Stimulated activated naive CD8-positive, alpha-beta T cell treated with anti-CD3 and anti-CD28 coated beads, Interleukin-15, Interleukin-2, amounts not matched to agents 100 ng/mL and 50 ng/mL, for 24 hours (primary cell): Measurements from ENCODE around the gene ADK.
"Not testable (repeated sequence)": the region's sequence is repeated elsewhere in the genome, so short reads cannot be mapped to it uniquely, and the experiment has no call there.

Source experiments
- H3K27ac Mint-ChIP-seq: one replicate; pipeline ENCODE4 v1.8.0; 2021; ENCODE audit warnings: mild to moderate bottlenecking, mixed read lengths
- H3K27me3 Mint-ChIP-seq: one replicate; pipeline ENCODE4 v1.8.0; 2021; ENCODE audit warnings: mixed read lengths
- H3K36me3 Mint-ChIP-seq: one replicate; pipeline ENCODE4 v1.8.0; 2021; ENCODE audit warnings: low read depth, mixed read lengths
- H3K4me1 Mint-ChIP-seq: one replicate; pipeline ENCODE4 v1.8.0; 2021; ENCODE audit warnings: low read depth, mixed read lengths
- H3K4me3 Mint-ChIP-seq: one replicate; pipeline ENCODE4 v1.8.0; 2021; ENCODE audit warnings: mild to moderate bottlenecking, mixed read lengths
- H3K9me3 Mint-ChIP-seq: one replicate; pipeline ENCODE4 v1.8.0; 2021; ENCODE audit warnings: mixed read lengths

Gene ADK

DNA sequence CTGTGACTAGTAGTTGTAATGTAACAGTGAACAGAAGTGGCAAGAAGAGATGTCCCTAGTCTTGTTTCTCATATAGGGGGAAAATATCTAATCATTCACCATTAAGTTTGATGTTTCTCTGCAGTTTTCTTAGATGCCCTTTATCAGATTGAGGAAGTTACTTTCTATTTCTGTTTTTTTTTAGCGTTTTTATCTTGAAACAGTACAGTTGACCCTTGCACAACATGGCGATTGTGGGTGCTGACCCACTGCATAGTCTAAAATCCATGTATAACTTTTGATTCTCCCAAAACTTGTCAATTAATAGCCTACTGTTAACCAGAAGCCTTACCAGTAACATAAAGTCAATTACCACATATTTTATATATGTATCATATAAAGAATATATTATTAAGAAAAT lies 192.0 kb downstream of the ADK start:
- H3K4me3 Mint-ChIP-seq = no peak overlapping the region
- peaks cover 4% of the 10 kb centered on the region for H3K4me1 Mint-ChIP-seq
- no peak overlapping the region for H3K27ac Mint-ChIP-seq
- peaks cover 16% of the 10 kb centered on the region for H3K9me3 Mint-ChIP-seq
- peaks cover 59% of the 10 kb centered on the region for H3K36me3 Mint-ChIP-seq
- no peaks in the 10 kb centered on the region for H3K27me3 Mint-ChIP-seq

DNA sequence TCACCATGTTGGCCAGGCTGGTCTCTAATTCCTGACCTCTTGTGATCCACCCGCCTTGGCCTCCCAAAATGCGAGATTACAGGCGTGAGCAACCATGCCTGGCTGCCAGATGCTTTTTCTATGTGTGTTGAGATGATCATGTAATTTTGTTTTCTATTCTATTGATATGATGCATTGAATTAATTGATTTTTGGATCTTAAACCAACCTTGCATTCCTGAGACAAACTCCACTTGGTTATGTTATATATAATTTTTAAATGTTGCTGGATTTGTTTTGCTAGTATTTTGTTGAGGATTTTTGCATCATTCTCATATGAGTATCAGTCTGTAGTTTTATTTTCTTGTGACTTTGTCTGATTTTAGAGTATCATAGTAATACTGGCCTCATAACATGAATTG lies 192.8 kb downstream of the ADK start:
- no peak overlapping the region for H3K4me3 Mint-ChIP-seq
- peaks cover 4% of the 10 kb centered on the region for H3K4me1 Mint-ChIP-seq
- peaks cover 16% of the 10 kb centered on the region for H3K9me3 Mint-ChIP-seq
- no peaks in the 10 kb centered on the region for H3K27me3 Mint-ChIP-seq
- H3K36me3 Mint-ChIP-seq = peaks cover 66% of the 10 kb centered on the region
- H3K27ac Mint-ChIP-seq = no peak overlapping the region

DNA sequence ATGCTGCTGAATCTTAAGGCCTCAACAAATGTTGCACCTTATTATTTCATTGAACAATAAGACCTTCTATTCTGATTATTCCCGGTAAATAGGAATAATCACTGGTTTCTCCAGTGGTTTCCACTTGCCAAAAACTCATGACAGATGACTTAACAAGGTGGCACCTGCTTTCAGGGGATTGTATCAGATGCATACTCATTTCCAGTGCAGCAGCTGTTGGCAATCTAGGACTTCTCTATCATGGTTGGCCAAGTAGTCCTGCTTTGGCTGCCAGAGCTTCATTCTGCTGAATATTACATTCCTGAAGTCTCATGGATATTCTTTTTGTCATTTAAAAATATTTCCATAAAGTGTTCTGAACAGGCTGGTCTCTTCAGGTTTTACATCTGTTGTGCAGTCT lies 193.3 kb downstream of the ADK start:
- Mint-ChIP-seq H3K4me1 (peaks cover 4% of the 10 kb centered on the region), H3K9me3 (peaks cover 16% of the 10 kb centered on the region), H3K36me3 (peaks cover 65% of the 10 kb centered on the region), H3K27me3 (no peaks in the 10 kb centered on the region), H3K4me3 (no peak overlapping the region), H3K27ac (no peak overlapping the region)

DNA sequence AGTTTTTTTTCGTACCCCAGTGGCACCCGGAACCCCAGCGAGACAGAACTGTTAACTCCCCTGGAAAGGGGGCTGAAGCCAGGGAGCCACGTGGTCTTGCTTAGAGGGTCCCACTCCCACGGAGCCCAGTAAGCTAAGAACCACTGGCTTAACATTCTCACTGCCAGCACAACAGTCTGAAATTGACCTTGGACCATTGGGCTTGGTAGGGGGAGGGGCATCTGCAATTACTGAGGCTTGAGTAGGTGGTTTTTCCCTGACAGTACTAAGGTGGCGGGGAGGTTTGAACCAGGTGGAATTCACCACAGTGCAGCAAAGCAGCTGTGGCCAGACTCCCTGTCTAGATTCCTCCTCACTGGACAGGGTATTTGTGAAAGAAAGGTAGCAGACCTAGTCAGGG lies 196.5 kb downstream of the ADK start:
- peaks cover 55% of the 10 kb centered on the region for H3K36me3 Mint-ChIP-seq
- peaks cover 24% of the 10 kb centered on the region for H3K9me3 Mint-ChIP-seq
- H3K27ac Mint-ChIP-seq = no peak overlapping the region
- no peak overlapping the region for H3K4me3 Mint-ChIP-seq
- peaks cover 4% of the 10 kb centered on the region for H3K4me1 Mint-ChIP-seq
- no peaks in the 10 kb centered on the region for H3K27me3 Mint-ChIP-seq

DNA sequence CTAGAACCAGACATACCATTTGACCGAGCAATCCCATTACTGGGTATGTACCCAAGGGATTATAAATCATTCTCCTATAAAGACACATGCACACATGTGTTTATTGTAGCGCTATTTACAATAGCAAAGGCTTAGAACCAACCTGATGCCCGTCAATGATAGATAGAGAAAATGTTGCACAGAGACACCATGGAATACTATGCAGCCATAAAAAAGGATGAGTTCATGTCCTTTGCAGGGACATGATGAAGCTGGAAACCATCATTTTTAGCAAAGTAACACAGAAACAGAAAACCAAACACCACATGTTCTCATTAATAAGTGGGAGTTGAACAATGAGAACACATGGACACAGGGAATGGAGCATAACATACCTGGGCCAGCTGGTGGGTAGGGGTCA lies 202.0 kb downstream of the ADK start:
- Mint-ChIP-seq H3K36me3 (peaks cover 30% of the 10 kb centered on the region), H3K9me3 (peaks cover 13% of the 10 kb centered on the region)
- H3K27me3 Mint-ChIP-seq, H3K4me3 Mint-ChIP-seq, H3K4me1 Mint-ChIP-seq, H3K27ac Mint-ChIP-seq: not testable (repeated sequence)

DNA sequence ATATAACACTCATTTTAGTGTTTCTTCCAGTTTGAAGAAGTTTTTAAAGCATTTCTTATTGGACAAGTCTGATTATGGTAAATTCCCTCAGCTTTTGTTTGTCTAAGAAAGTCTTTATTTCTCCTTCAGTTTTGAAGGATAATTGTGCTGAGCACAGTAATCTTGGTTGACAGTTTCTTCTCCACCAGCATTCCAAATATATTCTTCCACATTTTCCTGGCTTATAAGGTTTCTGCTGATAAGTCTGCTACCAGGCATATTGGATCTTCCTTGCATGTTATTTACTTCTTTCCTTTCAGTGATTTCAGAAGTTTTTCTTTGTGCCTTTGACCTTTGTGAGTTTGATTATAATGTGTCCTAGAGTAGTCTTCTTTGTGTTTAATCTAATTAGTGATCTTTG lies 210.7 kb downstream of the ADK start:
- Mint-ChIP-seq H3K4me3 (no peak overlapping the region), H3K4me1 (peaks cover 41% of the 10 kb centered on the region), H3K27me3 (no peaks in the 10 kb centered on the region), H3K36me3 (peaks cover 70% of the 10 kb centered on the region), H3K9me3 (peaks cover 26% of the 10 kb centered on the region), H3K27ac (no peak overlapping the region)

DNA sequence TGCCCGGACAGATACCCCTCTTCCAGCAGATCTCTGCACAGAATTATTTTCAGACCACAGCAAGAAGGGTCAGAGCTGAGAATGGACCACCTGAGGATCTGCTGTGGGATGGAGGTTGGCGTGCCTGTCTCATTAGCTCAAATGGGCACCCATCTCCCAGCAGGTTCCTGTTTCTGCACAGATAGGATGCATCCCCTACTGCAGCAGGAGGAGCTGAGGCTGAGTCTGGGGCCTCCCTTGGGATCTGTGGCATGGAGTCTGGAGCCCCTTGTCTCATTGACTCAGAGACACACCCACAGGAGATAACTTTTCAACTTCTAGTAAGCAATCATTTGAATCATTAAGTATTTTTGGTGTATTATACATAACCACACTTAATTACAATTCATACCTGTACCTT lies 212.7 kb downstream of the ADK start:
- Mint-ChIP-seq H3K4me1 (peaks cover 41% of the 10 kb centered on the region), H3K27me3 (no peaks in the 10 kb centered on the region), H3K27ac (no peak overlapping the region), H3K4me3 (no peak overlapping the region), H3K9me3 (peaks cover 23% of the 10 kb centered on the region), H3K36me3 (peaks cover 73% of the 10 kb centered on the region)

DNA sequence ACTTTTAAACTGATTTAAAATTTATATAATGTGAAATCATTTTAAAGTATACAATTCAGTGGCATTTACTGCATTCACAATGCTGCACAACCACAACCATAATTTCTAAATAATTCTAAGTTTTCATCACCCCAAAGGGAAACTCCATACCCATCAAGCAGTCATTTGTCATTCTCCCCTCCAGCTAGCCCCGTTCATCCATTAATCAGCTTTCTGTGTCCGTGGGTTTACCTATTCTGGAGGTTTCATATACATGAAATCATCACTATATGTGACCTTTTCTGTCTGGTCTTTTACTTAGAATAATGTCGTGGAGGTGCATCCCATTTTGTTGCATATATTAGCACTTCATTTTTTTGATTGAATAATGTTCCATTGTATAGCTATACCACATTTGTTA lies 214.1 kb downstream of the ADK start:
- H3K4me1 Mint-ChIP-seq = peaks cover 41% of the 10 kb centered on the region
- peaks cover 17% of the 10 kb centered on the region for H3K9me3 Mint-ChIP-seq

DNA sequence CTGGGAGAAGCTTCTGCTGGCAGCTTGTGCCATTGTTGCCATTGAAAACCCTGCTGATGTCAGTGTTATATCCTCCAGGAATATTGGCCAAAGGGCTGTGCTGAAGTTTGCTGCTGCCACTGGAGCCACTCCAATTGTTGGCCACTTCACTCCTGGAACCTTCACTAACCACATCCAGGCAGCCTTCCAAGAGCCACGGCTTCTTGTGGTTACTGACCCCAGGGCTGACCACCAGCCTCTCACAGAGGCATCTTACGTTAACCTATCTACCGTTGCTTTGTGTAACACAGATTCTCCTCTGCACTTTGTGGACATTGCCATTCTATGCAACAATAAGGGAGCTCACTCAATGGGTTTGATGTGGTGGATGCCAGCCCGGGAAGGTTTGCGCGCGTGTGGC lies 220.7 kb downstream of the ADK start:
- Mint-ChIP-seq H3K9me3 (no peaks in the 10 kb centered on the region), H3K4me3 (no peak overlapping the region), H3K27ac (no peak overlapping the region), H3K36me3 (peaks cover 45% of the 10 kb centered on the region), H3K4me1 (peaks cover 1% of the 10 kb centered on the region), H3K27me3 (no peaks in the 10 kb centered on the region)

More for the DNA sequence above, 214.1 kb downstream of the ADK start:
- Mint-ChIP-seq H3K36me3 (peaks cover 66% of the 10 kb centered on the region), H3K27me3 (no peaks in the 10 kb centered on the region), H3K4me3 (peak overlapping the region; percentile 67), H3K27ac (peak overlapping the region; percentile 94)

DNA sequence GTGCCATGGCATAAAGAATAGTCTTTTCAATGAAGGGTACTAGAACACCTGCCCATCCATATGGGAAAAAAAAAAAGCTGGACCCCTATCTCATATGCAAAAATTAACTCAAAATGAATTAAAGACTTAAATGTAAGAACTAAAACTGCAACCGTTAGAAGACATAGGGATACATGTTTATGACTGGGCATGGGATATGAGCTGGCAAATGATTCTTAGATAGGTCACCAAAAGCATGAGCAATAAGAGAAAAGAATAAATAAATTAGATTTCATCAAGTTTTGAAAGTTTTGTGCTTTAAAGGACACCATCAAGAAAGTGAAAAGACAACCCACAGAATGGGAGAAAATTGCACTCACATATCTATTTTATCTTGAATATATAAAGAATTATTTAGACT lies 222.0 kb downstream of the ADK start:
- H3K36me3 Mint-ChIP-seq = peaks cover 49% of the 10 kb centered on the region
- peaks cover 10% of the 10 kb centered on the region for H3K4me1 Mint-ChIP-seq
- no peak overlapping the region for H3K4me3 Mint-ChIP-seq
- H3K27ac Mint-ChIP-seq = no peak overlapping the region
- no peaks in the 10 kb centered on the region for H3K9me3 Mint-ChIP-seq
- no peaks in the 10 kb centered on the region for H3K27me3 Mint-ChIP-seq

DNA sequence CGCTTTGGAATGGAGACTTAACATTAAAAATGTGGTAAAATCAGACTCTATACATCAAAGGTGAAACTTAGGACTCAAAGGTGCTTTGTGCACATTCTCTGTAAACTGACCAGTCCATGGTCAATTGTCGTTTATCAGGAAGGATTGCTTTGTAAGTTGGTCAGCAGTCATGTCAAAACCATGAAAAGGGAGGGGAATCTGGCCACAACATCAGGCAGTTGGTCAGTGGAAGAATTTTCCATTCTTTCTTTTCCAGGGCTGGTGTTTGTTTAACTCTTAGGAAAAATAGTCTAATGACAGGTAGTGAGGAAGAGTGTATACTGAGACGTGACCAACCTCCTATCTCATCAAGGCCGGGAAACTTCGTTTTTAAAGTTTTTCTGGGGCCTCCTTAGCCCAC lies 226.5 kb downstream of the ADK start:
- H3K36me3 Mint-ChIP-seq = peaks cover 36% of the 10 kb centered on the region
- no peak overlapping the region for H3K27ac Mint-ChIP-seq
- H3K4me1 Mint-ChIP-seq = peaks cover 46% of the 10 kb centered on the region
- H3K4me3 Mint-ChIP-seq = no peak overlapping the region
- H3K9me3 Mint-ChIP-seq = no peaks in the 10 kb centered on the region
- no peaks in the 10 kb centered on the region for H3K27me3 Mint-ChIP-seq

DNA sequence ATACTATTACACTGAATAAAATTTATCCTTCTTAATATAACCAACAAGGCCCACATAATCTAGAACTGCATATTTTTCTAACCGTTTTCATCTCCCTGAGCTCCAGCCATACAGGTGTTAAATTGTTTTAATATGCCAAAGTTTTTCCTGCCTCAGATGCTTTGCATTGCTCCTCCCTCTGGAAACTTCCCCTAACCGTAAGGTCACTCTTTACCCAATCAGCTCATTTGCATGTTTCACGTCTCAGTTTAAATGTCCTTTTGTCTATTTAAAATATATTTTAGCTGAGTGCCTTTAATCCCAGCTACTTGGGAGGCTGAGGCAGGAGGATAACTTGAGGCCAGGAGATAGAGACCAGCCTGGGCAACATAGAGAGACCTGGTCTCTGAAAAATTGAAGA lies 228.5 kb downstream of the ADK start:
- peaks cover 36% of the 10 kb centered on the region for H3K36me3 Mint-ChIP-seq
- H3K9me3 Mint-ChIP-seq = no peaks in the 10 kb centered on the region
- H3K27ac Mint-ChIP-seq = no peak overlapping the region
- H3K4me3 Mint-ChIP-seq = no peak overlapping the region
- H3K27me3 Mint-ChIP-seq = no peaks in the 10 kb centered on the region
- H3K4me1 Mint-ChIP-seq = peaks cover 59% of the 10 kb centered on the region

DNA sequence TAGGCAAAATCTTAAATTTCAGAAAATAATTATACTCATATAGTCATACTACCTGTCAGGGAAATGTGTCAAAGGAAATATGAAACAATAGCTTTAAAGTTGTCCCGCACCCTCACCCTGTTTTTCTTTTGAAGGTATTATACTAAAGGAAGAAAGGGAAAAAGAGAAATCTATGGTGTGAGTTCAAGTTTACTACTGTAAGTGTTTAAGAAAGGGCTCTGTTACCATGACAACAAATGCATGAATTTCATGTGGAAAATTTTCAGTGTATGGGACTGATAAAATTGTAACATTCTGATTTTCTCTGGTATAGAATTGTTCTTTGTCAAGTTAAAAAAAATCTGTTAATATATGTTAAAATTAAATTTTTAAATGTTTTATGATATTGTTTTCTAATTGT lies 229.8 kb downstream of the ADK start:
- Mint-ChIP-seq H3K36me3 (peaks cover 32% of the 10 kb centered on the region), H3K9me3 (no peaks in the 10 kb centered on the region), H3K27ac (no peak overlapping the region), H3K27me3 (no peaks in the 10 kb centered on the region), H3K4me1 (peaks cover 63% of the 10 kb centered on the region), H3K4me3 (no peak overlapping the region)

DNA sequence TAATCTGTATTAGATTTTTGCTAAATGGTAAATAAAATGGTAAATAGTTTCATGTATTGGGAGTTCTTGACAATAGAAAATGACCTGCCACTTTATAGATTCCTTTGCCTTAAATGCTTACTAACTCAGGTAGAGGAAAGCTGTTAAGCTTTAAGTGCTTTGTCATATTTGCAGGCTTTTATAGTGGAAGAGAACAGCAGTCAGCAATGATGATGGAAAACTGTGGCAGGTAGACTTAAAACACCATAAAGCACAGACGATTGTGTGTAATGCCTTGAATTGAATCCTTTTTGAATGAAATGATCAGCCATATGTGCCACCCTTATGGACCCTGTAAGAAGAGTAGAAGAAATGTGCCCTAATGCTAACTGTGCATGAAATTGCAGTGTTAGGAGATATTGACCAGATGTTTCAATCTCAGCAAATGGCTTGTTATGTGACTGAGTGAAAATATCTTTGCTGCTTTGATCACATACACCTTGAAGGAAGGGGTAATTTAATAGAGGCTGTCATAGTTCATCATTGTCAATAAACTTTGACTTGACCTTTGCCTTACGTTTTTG lies 230.4 kb downstream of the ADK start:
- no peak overlapping the region for H3K4me3 Mint-ChIP-seq
- peak overlapping the region; percentile 23 for H3K27ac Mint-ChIP-seq
- no peaks in the 10 kb centered on the region for H3K9me3 Mint-ChIP-seq
- peaks cover 63% of the 10 kb centered on the region for H3K4me1 Mint-ChIP-seq
- no peaks in the 10 kb centered on the region for H3K27me3 Mint-ChIP-seq
- H3K36me3 Mint-ChIP-seq = peaks cover 30% of the 10 kb centered on the region

DNA sequence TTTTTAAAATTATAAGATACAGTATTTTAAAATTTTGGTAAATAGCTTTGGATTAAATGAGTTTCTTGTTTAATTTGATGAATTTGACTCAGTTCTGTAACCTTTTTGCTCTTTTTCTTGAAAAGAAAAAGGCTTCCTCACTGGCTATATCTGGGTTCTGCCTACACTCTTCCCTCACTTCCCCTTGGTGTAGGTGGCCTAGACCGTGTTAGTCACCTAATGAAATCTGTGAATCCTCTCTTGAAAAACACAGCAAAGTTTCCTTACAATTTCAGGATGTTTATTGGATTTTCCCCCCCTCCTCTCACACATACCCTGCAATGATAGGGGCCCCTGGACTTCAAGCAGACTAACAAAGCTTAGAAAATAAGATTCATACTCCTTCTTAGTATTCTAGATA lies 231.6 kb downstream of the ADK start:
- Mint-ChIP-seq H3K4me1 (peaks cover 52% of the 10 kb centered on the region), H3K4me3 (no peak overlapping the region), H3K36me3 (peaks cover 22% of the 10 kb centered on the region), H3K9me3 (no peaks in the 10 kb centered on the region), H3K27ac (peak overlapping the region; percentile 59), H3K27me3 (no peaks in the 10 kb centered on the region)

DNA sequence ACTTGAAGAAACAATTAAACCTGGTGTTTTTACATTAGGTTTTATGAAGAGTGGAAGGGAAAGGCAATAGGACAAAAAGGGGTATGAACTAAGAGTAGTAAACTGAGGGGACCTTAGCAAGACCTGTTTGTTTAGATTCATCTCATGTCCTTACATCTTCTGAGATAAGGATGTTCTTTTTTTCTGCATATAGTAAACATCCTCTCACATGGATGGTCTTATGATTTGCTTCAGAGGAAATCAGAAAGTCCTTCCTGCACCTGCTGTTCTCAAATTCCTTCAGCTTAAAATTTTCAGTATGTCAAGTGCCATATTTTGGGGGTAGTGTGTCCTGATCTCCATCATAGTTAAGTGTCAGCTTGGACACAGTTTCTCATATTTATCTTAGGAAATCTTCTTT lies 232.6 kb downstream of the ADK start:
- no peaks in the 10 kb centered on the region for H3K9me3 Mint-ChIP-seq
- peaks cover 19% of the 10 kb centered on the region for H3K36me3 Mint-ChIP-seq
- H3K27ac Mint-ChIP-seq = no peak overlapping the region
- peaks cover 50% of the 10 kb centered on the region for H3K4me1 Mint-ChIP-seq
- no peak overlapping the region for H3K4me3 Mint-ChIP-seq
- no peaks in the 10 kb centered on the region for H3K27me3 Mint-ChIP-seq
